Measurements from ENCODE around the gene ZNF583. TPM values are rescaled to one million over a fixed set of nuclear protein-coding genes. Genes with fewer than 3 reads are reported as not detected.
A peak's percentile ranks its signal among the peaks of the same experiment; 100 is the strongest.

ZNF583 gene
- total and polyA plus RNA-seq, 9 of the 15 experiments (the other 6 are each of a cell fraction or from before 2014, with no cell fraction given): 0.92 to 6.7 (median 3.0) TPM

GRCh38 chr19:56360841-56361240, 43.3 kb upstream of the ZNF583 start:
- Histone ChIP-seq H3K27me3 (ENCODE audit: control insufficient read depth in 2 of 2, insufficient read depth in 2 of 2, low read length in 2 of 2) (no peaks in the 10 kb centered on the region), H3K4me3 (no peak overlapping the region), H3K27ac (ENCODE audit: extremely low read depth, low read depth, low read length) (no peak overlapping the region), H3K79me2 (ENCODE audit: control insufficient read depth, insufficient read depth, low read length) (no peaks in the 10 kb centered on the region), H4K20me1 (replicated peaks; ENCODE audit: control insufficient read depth, insufficient read depth, low read length) (no peaks in the 10 kb centered on the region), H3K4me2 (ENCODE audit: insufficient read depth, low read length) (no peak overlapping the region), H3K4me1 (replicated peaks in 1 of 2; ENCODE audit: control insufficient read depth in 2 of 2, insufficient read depth in 2 of 2, low read length in 2 of 2) (no peaks in the 10 kb centered on the region), H2AFZ (ENCODE audit: low read depth, low read length) (no peak overlapping the region), H3K9me3 (replicated peaks; ENCODE audit: control insufficient read depth, insufficient read depth, low read depth, low read length) (no peaks in the 10 kb centered on the region), H3K9ac (ENCODE audit: insufficient read depth in 1 of 2, low read depth in 2 of 2, low read length in 2 of 2) (no peak overlapping the region), H3K36me3 (ENCODE audit: control insufficient read depth, insufficient read depth, low read length) (no peaks in the 10 kb centered on the region), H3K9me1 (ENCODE audit: control insufficient read depth, insufficient read depth, low read length) (no peaks in the 10 kb centered on the region)
- intact Hi-C loops (cut with micrococcal nuclease): no loop called here
- BruUV-seq (replicated peaks): no TSS peak
- FAIRE-seq: no peak
- no peak for DNase-seq (ENCODE audit: extremely low read depth in 1 of 4, low spot score in 3 of 4)
- ChIA-PET CTCF (ENCODE audit: low intra/inter-chr PET ratio) (no interaction called here), POLR2A (interaction anchor here (0.5 to 1.3 kb wide), 2 partner anchors 47 to 529 kb away, joined by 3 to 5 read pairs; partner anchors contain the start of gene NLRP11)
- no peak for TF ChIP-seq MLLT1 (IDR thresholded peaks at IDR 0.05)
- TF ChIP-seq, protein P1, sequence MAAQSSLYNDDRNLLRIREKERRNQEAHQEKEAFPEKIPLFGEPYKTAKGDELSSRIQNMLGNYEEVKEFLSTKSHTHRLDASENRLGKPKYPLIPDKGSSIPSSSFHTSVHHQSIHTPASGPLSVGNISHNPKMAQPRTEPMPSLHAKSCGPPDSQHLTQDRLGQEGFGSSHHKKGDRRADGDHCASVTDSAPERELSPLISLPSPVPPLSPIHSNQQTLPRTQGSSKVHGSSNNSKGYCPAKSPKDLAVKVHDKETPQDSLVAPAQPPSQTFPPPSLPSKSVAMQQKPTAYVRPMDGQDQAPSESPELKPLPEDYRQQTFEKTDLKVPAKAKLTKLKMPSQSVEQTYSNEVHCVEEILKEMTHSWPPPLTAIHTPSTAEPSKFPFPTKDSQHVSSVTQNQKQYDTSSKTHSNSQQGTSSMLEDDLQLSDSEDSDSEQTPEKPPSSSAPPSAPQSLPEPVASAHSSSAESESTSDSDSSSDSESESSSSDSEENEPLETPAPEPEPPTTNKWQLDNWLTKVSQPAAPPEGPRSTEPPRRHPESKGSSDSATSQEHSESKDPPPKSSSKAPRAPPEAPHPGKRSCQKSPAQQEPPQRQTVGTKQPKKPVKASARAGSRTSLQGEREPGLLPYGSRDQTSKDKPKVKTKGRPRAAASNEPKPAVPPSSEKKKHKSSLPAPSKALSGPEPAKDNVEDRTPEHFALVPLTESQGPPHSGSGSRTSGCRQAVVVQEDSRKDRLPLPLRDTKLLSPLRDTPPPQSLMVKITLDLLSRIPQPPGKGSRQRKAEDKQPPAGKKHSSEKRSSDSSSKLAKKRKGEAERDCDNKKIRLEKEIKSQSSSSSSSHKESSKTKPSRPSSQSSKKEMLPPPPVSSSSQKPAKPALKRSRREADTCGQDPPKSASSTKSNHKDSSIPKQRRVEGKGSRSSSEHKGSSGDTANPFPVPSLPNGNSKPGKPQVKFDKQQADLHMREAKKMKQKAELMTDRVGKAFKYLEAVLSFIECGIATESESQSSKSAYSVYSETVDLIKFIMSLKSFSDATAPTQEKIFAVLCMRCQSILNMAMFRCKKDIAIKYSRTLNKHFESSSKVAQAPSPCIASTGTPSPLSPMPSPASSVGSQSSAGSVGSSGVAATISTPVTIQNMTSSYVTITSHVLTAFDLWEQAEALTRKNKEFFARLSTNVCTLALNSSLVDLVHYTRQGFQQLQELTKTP (IDR thresholded peaks at IDR 0.05; ENCODE audit: low read depth in 1 of 2, partially characterized antibody in 2 of 2): peak in 1 of 2 experiments; percentile 94
- ATAC-seq: no peak
- 33% methylated on average over 2 of the region's 2 CpGs for WGBS (ENCODE audit: insufficient coverage, low coverage, missing lambda C conversion rate)
- in situ Hi-C loops (cut with MboI): no loop called here
